Measurements from ENCODE around the gene ABLIM2. TPM values are rescaled to one million over a fixed set of nuclear protein-coding genes. Genes with fewer than 3 reads are reported as not detected.

The ABLIM2 gene
- total and polyA plus RNA-seq, 2 experiments from 2014 or later: 1.5 to 4.3 TPM

DNA sequence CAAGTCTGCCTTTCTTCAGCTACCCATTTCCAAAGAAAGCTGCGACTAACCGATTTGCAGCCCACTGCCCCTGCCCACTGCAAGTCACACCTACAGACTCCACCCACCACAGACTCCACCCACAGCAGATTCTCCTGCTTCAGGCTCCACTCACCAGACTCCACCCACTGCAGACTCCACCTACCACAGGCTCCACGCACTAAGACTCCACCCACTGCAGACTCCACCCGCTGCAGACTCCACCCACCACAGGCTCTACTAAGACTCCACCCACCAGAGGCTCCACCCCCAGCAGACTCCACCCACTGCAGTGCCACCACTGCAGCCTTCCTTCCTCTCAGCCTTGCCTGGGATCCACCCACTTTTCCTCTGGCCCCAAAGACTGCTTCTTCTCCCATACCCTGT is 41.3 kb downstream of the ABLIM2 start:
- Mint-ChIP-seq H3K27ac (no peak overlapping the region), H3K4me1 (peaks cover 13% of the 10 kb centered on the region), H3K9me3 (peaks cover 4% of the 10 kb centered on the region; the same call in 1 of the 3 replicates), H3K36me3 (ENCODE audit: low read depth) (peaks cover 4% of the 10 kb centered on the region; the same call in 2 of the 3 replicates), H3K4me3 (no peak overlapping the region), H3K27me3 (ENCODE audit: insufficient read depth, low read depth, poor library complexity) (peaks cover 10% of the 10 kb centered on the region)
- Histone ChIP-seq H3K9me2 (ENCODE audit: insufficient read depth) (peaks cover 2% of the 10 kb centered on the region; the same call in 1 of the 2 replicates), H3K36me3 (ENCODE audit: insufficient read depth) (no peaks in the 10 kb centered on the region), H3K4me2 (no peak overlapping the region), H3K79me2 (replicated peaks; ENCODE audit: insufficient read depth) (no peaks in the 10 kb centered on the region), H3K4me3 (no peak overlapping the region), H3K27me3 (ENCODE audit: insufficient read depth) (no peaks in the 10 kb centered on the region), H3F3A (replicated peaks; ENCODE audit: low read depth) (no peaks in the 10 kb centered on the region), H4K20me1 (replicated peaks; ENCODE audit: insufficient read depth) (no peaks in the 10 kb centered on the region), H3K27ac (ENCODE audit: low read depth) (no peak overlapping the region), H2AFZ (no peak overlapping the region), H3K4me1 (ENCODE audit: insufficient read depth) (peaks cover 4% of the 10 kb centered on the region; the same call in 1 of the 2 replicates)
- peak; percentile 77 for DNase-seq (ENCODE audit: low spot score)
- TF ChIP-seq EZH2phosphoT487 (IDR thresholded peaks at IDR 0.05; ENCODE audit: unreplicated experiment) (no peak), CREB1 (CRISPR knock-in tag; IDR thresholded peaks at IDR 0.05; ENCODE audit: low read depth) (no peak), STAT1 (IDR thresholded peaks at IDR 0.05; ENCODE audit: unreplicated experiment) (no peak), ZNF331 (CRISPR knock-in tag; IDR thresholded peaks at IDR 0.05; ENCODE audit: low read depth) (no peak), POLR2AphosphoS5 (IDR thresholded peaks at IDR 0.05; ENCODE audit: low read depth) (no peak), NANOG (IDR thresholded peaks at IDR 0.05; ENCODE audit: borderline replicate concordance) (no peak)
- TF ChIP-seq, protein P1, sequence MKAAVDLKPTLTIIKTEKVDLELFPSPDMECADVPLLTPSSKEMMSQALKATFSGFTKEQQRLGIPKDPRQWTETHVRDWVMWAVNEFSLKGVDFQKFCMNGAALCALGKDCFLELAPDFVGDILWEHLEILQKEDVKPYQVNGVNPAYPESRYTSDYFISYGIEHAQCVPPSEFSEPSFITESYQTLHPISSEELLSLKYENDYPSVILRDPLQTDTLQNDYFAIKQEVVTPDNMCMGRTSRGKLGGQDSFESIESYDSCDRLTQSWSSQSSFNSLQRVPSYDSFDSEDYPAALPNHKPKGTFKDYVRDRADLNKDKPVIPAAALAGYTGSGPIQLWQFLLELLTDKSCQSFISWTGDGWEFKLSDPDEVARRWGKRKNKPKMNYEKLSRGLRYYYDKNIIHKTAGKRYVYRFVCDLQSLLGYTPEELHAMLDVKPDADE (IDR thresholded peaks at IDR 0.05): no peak
- TF ChIP-seq, protein P2, sequence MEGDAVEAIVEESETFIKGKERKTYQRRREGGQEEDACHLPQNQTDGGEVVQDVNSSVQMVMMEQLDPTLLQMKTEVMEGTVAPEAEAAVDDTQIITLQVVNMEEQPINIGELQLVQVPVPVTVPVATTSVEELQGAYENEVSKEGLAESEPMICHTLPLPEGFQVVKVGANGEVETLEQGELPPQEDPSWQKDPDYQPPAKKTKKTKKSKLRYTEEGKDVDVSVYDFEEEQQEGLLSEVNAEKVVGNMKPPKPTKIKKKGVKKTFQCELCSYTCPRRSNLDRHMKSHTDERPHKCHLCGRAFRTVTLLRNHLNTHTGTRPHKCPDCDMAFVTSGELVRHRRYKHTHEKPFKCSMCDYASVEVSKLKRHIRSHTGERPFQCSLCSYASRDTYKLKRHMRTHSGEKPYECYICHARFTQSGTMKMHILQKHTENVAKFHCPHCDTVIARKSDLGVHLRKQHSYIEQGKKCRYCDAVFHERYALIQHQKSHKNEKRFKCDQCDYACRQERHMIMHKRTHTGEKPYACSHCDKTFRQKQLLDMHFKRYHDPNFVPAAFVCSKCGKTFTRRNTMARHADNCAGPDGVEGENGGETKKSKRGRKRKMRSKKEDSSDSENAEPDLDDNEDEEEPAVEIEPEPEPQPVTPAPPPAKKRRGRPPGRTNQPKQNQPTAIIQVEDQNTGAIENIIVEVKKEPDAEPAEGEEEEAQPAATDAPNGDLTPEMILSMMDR (conservative IDR thresholded peaks at IDR 0.05; ENCODE audit: low read depth in 2 of 2): no peak
- TF ChIP-seq, protein P3, sequence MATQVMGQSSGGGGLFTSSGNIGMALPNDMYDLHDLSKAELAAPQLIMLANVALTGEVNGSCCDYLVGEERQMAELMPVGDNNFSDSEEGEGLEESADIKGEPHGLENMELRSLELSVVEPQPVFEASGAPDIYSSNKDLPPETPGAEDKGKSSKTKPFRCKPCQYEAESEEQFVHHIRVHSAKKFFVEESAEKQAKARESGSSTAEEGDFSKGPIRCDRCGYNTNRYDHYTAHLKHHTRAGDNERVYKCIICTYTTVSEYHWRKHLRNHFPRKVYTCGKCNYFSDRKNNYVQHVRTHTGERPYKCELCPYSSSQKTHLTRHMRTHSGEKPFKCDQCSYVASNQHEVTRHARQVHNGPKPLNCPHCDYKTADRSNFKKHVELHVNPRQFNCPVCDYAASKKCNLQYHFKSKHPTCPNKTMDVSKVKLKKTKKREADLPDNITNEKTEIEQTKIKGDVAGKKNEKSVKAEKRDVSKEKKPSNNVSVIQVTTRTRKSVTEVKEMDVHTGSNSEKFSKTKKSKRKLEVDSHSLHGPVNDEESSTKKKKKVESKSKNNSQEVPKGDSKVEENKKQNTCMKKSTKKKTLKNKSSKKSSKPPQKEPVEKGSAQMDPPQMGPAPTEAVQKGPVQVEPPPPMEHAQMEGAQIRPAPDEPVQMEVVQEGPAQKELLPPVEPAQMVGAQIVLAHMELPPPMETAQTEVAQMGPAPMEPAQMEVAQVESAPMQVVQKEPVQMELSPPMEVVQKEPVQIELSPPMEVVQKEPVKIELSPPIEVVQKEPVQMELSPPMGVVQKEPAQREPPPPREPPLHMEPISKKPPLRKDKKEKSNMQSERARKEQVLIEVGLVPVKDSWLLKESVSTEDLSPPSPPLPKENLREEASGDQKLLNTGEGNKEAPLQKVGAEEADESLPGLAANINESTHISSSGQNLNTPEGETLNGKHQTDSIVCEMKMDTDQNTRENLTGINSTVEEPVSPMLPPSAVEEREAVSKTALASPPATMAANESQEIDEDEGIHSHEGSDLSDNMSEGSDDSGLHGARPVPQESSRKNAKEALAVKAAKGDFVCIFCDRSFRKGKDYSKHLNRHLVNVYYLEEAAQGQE (IDR thresholded peaks at IDR 0.05; ENCODE audit: unreplicated experiment): no peak
- ATAC-seq: peak; percentile 83

DNA sequence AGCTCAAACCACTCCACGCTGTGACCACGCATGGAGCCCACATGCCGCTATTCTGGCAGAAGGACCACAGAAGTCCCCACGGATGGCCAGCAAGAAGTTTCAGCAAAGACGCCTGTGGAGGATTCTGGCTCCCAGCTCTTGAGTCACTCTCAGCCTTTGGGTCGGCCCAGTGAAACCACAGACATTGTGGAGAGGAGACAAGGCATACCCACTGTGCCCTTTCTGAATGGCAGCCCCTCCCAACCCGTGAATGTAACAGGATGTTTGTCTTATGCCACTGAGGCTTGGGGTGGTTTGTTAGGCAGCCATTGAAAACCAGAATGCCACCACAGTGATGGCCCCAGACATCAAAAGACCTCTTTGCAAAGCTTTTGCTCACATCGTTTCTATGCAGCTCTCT is 42.7 kb downstream of the ABLIM2 start:
- no peak overlapping the region for H3K4me3 Mint-ChIP-seq
- peaks cover 4% of the 10 kb centered on the region; the same call in 2 of the 3 replicates for H3K36me3 Mint-ChIP-seq (ENCODE audit: low read depth)
- Histone ChIP-seq H3F3A (replicated peaks; ENCODE audit: low read depth) (no peaks in the 10 kb centered on the region), H4K20me1 (replicated peaks; ENCODE audit: insufficient read depth) (no peaks in the 10 kb centered on the region), H2AFZ (no peak overlapping the region), H3K9me2 (ENCODE audit: insufficient read depth) (peaks cover 2% of the 10 kb centered on the region; the same call in 1 of the 2 replicates), H3K79me2 (replicated peaks; ENCODE audit: insufficient read depth) (no peaks in the 10 kb centered on the region), H3K4me1 (ENCODE audit: insufficient read depth) (peaks cover 18% of the 10 kb centered on the region), H3K4me2 (no peak overlapping the region), H3K27ac (ENCODE audit: low read depth) (no peak overlapping the region), H3K4me3 (no peak overlapping the region), H3K36me3 (ENCODE audit: insufficient read depth) (no peaks in the 10 kb centered on the region), H3K27me3 (ENCODE audit: insufficient read depth) (no peaks in the 10 kb centered on the region)
- peaks cover 21% of the 10 kb centered on the region for H3K4me1 Mint-ChIP-seq
- peaks cover 17% of the 10 kb centered on the region for H3K27me3 Mint-ChIP-seq (ENCODE audit: insufficient read depth, low read depth, poor library complexity)
- DNase-seq (ENCODE audit: low spot score) (no peak), ATAC-seq (no peak)
- H3K27ac Mint-ChIP-seq: no peak overlapping the region
- H3K9me3 Mint-ChIP-seq: peaks cover 4% of the 10 kb centered on the region; the same call in 1 of the 3 replicates
- no peak for TF ChIP-seq JUNB (IDR thresholded peaks at IDR 0.05; ENCODE audit: unreplicated experiment)
- TF ChIP-seq, protein P2 (conservative IDR thresholded peaks at IDR 0.05; ENCODE audit: low read depth in 2 of 2): no peak
